ENCODE measurements around the gene TRNP1.

Gene TRNP1

DNA sequence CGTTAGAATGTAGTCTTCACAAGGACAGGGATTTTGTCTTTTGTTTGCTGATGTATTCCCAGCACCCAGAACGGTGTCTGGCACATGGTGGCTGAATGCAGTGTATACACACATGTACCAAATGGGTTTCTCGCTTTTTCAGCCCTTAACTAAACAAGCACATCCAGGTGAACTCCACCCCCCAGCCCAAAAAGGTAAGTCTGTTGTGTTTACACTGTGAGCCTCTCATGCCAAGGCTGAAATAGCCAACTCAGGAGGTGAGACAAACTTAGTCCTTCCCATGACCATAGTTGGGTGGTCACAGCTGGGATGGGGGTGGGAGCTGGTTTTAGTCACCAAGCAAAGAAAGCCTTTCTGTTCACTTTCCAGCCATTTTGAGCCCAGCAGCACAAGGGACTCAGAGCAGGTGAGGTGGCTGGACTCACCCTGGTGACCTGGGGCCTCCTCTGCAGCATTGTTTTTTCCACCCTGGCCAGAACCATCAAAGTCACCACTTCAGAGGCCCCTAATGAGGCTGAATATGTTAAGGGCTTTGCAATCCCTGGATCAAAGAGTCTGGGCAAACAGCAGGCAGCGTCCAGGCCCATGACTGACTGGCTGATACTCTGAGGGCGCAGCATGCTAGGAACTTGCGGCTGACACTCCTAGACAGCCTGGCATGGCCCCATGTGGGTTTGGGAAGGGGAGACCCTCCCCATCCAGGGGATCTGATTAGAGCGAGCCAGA is 10.4 kb downstream of the TRNP1 start:
- H3K4me3 ChIP-seq (ENCODE audit: low read depth, low read length), result no peak overlapping the region
- TF ChIP-seq, protein P1, sequence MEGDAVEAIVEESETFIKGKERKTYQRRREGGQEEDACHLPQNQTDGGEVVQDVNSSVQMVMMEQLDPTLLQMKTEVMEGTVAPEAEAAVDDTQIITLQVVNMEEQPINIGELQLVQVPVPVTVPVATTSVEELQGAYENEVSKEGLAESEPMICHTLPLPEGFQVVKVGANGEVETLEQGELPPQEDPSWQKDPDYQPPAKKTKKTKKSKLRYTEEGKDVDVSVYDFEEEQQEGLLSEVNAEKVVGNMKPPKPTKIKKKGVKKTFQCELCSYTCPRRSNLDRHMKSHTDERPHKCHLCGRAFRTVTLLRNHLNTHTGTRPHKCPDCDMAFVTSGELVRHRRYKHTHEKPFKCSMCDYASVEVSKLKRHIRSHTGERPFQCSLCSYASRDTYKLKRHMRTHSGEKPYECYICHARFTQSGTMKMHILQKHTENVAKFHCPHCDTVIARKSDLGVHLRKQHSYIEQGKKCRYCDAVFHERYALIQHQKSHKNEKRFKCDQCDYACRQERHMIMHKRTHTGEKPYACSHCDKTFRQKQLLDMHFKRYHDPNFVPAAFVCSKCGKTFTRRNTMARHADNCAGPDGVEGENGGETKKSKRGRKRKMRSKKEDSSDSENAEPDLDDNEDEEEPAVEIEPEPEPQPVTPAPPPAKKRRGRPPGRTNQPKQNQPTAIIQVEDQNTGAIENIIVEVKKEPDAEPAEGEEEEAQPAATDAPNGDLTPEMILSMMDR (IDR thresholded peaks at IDR 0.05; ENCODE audit: borderline replicate concordance, insufficient read depth, low read depth, low read length), result no peak

DNA sequence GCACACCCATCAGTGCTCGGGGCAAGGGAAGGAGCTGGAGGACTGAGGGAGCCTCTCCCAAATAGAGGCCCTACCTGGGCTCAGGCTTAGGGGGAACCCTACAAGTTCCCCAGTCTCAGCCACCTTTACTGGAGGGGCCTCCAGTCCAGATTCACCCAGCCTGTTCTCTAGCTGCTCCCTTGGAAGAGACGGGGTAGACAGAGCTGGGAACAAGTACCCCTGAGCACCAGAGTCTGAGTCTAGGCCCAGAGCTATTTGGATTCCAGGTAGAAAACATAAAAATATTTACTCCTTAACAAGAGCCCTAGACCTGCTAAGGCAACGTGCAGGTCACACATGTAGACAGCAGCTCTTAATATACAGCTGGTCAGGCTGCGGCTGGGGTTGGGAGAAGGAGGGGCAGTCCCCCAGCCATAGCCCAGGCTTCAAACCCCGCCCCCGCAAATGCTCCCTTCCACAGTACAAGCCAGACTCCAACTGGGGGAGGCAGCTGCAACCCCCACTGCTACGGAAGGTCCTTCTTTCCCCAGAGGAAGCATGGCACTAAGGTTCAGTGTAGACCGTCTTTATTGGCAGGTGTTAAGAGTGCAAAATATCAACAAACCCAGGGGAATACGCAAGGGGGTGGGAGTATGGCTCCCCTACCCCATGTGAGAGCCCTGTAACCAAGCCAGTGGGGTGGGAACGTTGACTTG is 11.1 kb downstream of the TRNP1 start:
- TF ChIP-seq, protein P1 (IDR thresholded peaks at IDR 0.05; ENCODE audit: borderline replicate concordance, insufficient read depth, low read depth, low read length), result no peak

DNA sequence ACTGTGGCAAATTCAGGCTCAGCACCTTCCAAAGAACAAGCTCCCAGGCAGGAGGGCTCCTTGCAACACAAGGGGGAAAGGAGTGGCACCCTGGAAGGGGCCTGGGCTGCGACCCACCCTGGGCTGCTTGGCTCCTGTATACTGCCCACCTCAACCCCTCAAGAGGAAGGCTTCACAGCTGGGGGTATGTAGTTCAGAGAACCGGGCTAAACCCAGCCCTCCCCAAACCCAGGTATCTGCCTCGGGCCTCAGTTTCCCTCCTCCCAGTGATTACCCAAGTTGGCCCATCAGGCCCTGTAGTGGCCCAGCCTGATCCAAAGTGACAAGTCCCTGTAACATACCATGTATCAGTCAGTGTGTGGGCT is 11.7 kb downstream of the TRNP1 start:
- TF ChIP-seq, protein P1 (IDR thresholded peaks at IDR 0.05; ENCODE audit: borderline replicate concordance, insufficient read depth, low read depth, low read length), result no peak
- H3K4me3 ChIP-seq (ENCODE audit: low read depth, low read length), result no peak overlapping the region

More for the DNA sequence above, 11.1 kb downstream of the TRNP1 start:
- H3K4me3 ChIP-seq (ENCODE audit: low read depth, low read length), result no peak overlapping the region

DNA sequence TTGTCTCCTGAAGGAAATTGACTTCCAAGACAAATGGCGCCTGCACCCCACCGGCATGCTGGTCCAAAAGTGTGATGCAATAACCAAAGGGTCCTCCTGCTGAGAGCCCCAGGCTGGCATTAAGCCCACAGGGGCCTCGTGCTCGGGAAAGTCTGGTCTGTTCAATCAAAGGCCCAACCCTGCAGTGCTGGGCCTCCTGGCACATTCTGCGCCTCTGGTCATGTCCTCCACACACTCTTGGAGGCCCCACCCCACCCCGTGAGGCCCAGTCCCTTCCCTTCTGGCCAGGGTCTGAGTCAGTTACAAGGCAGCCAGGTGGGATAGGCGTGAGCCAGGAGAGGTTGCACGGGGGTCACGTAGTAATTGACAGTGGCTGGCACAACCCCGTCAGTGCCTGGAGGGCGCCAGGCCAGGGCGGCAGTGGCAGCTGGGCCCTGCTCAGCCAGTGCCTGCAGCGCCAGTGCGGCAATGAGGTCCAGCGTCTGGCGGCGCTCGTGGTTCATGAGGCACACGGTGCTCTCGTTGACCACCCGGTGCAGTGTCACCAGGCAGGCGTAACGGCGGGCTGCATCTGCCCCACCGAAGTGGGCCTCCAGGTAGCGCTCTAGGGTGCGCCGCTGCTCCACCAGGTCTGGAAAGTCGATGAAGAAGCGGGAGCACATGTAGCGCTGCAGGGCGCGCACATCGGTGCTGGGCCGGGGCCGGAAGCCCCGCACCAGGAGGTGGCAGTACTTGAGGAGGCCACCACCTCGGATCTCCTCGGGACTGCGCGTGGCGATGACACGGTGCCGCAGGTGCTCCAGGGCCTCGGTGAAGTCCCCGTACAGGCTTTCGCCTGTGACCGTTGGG is 12.4 kb downstream of the TRNP1 start:
- no peak overlapping the region for H3K4me3 ChIP-seq (ENCODE audit: low read depth, low read length)
- TF ChIP-seq, protein P1 (IDR thresholded peaks at IDR 0.05; ENCODE audit: borderline replicate concordance, insufficient read depth, low read depth, low read length), result no peak

DNA sequence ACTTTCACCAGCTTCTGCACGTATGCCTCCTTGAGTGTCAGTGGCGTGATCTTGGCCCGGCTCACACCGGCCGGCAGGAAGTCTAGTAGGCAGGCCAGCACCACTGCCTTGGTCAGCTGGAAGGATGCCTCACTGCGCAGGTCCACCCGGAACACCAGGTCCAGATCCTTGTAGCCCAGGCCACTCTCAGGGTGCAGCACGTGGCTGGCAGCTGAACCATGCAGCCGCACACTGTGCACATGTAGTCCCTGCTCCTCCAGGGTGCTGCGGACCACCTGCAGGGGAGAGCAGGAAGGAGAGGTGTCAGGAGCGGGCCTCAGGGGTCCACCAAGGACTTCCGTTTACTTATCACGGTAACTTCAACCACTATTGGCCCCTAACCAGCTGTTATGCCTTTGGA is 13.2 kb downstream of the TRNP1 start:
- TF ChIP-seq, protein P1 (IDR thresholded peaks at IDR 0.05; ENCODE audit: borderline replicate concordance, insufficient read depth, low read depth, low read length), result no peak
- H3K4me3 ChIP-seq (ENCODE audit: low read depth, low read length), result no peak overlapping the region

DNA sequence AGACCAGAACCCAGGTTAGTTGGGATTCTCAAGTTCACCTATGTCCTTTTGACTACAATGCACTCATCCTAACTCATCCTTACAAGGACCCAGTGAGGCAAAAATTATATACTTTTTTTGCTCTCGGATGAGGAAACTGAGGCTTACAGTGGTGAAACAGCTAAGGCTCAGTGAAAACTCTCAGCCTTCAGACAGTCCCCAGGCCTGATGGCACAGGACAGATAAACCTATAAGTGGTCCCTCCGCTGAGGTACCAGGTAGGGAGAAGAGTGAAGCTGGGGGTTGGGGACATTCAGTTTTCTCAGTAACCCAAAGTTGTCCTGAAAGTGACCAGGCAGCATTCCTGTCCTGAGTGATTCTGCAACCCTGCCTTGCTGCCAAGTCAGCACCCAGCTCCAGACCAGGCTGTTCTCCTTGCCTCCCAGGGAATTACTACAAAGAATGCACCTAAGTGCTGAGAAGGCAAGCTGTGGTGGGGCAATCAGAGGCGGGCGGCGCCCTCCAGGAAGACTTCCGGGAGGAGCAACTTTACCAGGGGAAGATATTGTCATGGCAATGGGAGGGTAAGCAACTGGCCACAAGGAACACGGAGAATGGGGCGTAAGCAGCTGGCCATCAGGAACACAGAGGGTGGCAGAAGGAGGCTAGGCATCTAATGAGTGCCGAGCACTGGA is 14.6 kb downstream of the TRNP1 start:
- TF ChIP-seq, protein P1 (IDR thresholded peaks at IDR 0.05; ENCODE audit: borderline replicate concordance, insufficient read depth, low read depth, low read length), result no peak
- H3K4me3 ChIP-seq (ENCODE audit: low read depth, low read length), result no peak overlapping the region
